Activated T-cell treated with anti-CD3 and anti-CD28 coated beads, Interleukin-2, amount 50 U/mL, for 72 hours (primary cell): ENCODE measurements around the gene ERAP2. TPM values are rescaled to one million over a fixed set of nuclear protein-coding genes. Genes with fewer than 3 reads are reported as not detected.
"Not testable (repeated sequence)": the region's sequence is repeated elsewhere in the genome, so short reads cannot be mapped to it uniquely, and the experiment has no call there.

Experiments
- ATAC-seq, 2 donors: fragments of 150-1000 bp; cut with Tn5 transposase; replicated peaks in 1 of 2; 2 replicates each; pipeline ENCODE4 v1.10.0; 2021; ENCODE audit warnings: moderate library complexity in 2 of 2, mild to moderate bottlenecking in 1 of 2
- DNase-seq, 2 donors: peaks; one replicate each; pipeline ENCODE4 v3.0.0; 2021 to 2022; ENCODE audit warnings: mixed read lengths in 1 of 2
- H3K27ac Mint-ChIP-seq: one replicate; pipeline ENCODE4 v1.8.0; 2022; ENCODE audit warnings: mild to moderate bottlenecking, moderate library complexity, mixed read lengths
- H3K27me3 Mint-ChIP-seq: one replicate; pipeline ENCODE4 v1.8.0; 2022; ENCODE audit warnings: low read depth, mixed read lengths
- H3K36me3 Mint-ChIP-seq, 2 donors: one replicate each; pipeline ENCODE4 v1.8.0; 2022; ENCODE audit warnings: mixed read lengths in 2 of 2, mild to moderate bottlenecking in 1 of 2; ENCODE audit not compliant: insufficient read depth in 2 of 2
- H3K4me1 Mint-ChIP-seq: one replicate; pipeline ENCODE4 v1.8.0; 2022; ENCODE audit warnings: low read depth, mixed read lengths
- H3K4me3 Mint-ChIP-seq, 2 donors: one replicate each; pipeline ENCODE4 v1.8.0; 2022; ENCODE audit warnings: mild to moderate bottlenecking in 2 of 2, mixed read lengths in 2 of 2, moderate library complexity in 2 of 2
- H3K9me3 Mint-ChIP-seq, 2 donors: one replicate each; pipeline ENCODE4 v1.8.0; 2022; ENCODE audit warnings: mixed read lengths in 2 of 2
- total RNA-seq, 2 donors: library from RNA; stranded (reverse); gene quantifications; one replicate each; pipeline ENCODE4 v1.2.3, GENCODE V29; 2022

The ERAP2 gene
- total RNA-seq, 2 donors from 2014 or later: 92.1 to 133 TPM

- H3K27me3 Mint-ChIP-seq: no peaks in the 10 kb centered on the region
Measured at GRCh38 chr5:96870094-96871026, 5.9 kb upstream of the ERAP2 start.

GRCh38 chr5:96871027-96871399, 5.3 kb upstream of the ERAP2 start:
- DNase-seq (no peak), ATAC-seq (no peak)
- Mint-ChIP-seq H3K36me3 (peaks cover 0 to 5% of the 10 kb centered on the region in 2 donors), H3K9me3 (no peaks in the 10 kb centered on the region), H3K4me3 (peak overlapping the region; percentile 69 to 75), H3K27me3 (no peaks in the 10 kb centered on the region), H3K4me1 (peaks cover 70% of the 10 kb centered on the region), H3K27ac (peak overlapping the region; percentile 91)

More at GRCh38 chr5:96870094-96871026, 5.9 kb upstream of the ERAP2 start:
- Mint-ChIP-seq H3K4me1 (peaks cover 68% of the 10 kb centered on the region), H3K4me3 (peak overlapping the region; percentile 69 to 75), H3K36me3 (peaks cover 0 to 2% of the 10 kb centered on the region in 2 donors), H3K9me3 (no peaks in the 10 kb centered on the region), H3K27ac (peak overlapping the region; percentile 91)
- DNase-seq: peak; percentile 51 to 62
- ATAC-seq: peak; percentile 76 to 80

GRCh38 chr5:96871686-96872085, 4.6 kb upstream of the ERAP2 start:
- peaks cover 72% of the 10 kb centered on the region for H3K4me1 Mint-ChIP-seq
- no peaks in the 10 kb centered on the region for H3K9me3 Mint-ChIP-seq
- ATAC-seq (no peak), DNase-seq (no peak)
- H3K27me3 Mint-ChIP-seq: no peaks in the 10 kb centered on the region
- H3K36me3 Mint-ChIP-seq: peaks cover 0 to 5% of the 10 kb centered on the region in 2 donors
- H3K4me3 Mint-ChIP-seq: peak overlapping the region; percentile 69 to 75
- peak overlapping the region; percentile 91 for H3K27ac Mint-ChIP-seq

- H3K9me3 Mint-ChIP-seq: no peaks in the 10 kb centered on the region
- peaks cover 0 to 5% of the 10 kb centered on the region in 2 donors for H3K36me3 Mint-ChIP-seq
- no peak for ATAC-seq
- no peak for DNase-seq
- H3K4me1 Mint-ChIP-seq: peaks cover 78% of the 10 kb centered on the region
- no peaks in the 10 kb centered on the region for H3K27me3 Mint-ChIP-seq
- peak overlapping the region; percentile 3 to 33 for H3K4me3 Mint-ChIP-seq
- peak overlapping the region; percentile 89 for H3K27ac Mint-ChIP-seq
Measured at GRCh38 chr5:96873449-96873848, 2.9 kb upstream of the ERAP2 start.

GRCh38 chr5:96874631-96875030, 1.7 kb upstream of the ERAP2 start:
- H3K4me1 Mint-ChIP-seq: peaks cover 71% of the 10 kb centered on the region
- H3K27me3 Mint-ChIP-seq: no peaks in the 10 kb centered on the region
- H3K4me3 Mint-ChIP-seq: peak overlapping the region; percentile 43 to 87
- H3K27ac Mint-ChIP-seq: peak overlapping the region; percentile 94
- no peak for DNase-seq
- H3K9me3 Mint-ChIP-seq: no peaks in the 10 kb centered on the region
- ATAC-seq: no peak
- peaks cover under 1 to 5% of the 10 kb centered on the region in 2 donors for H3K36me3 Mint-ChIP-seq

GRCh38 chr5:96875791-96876291, 459 bp upstream of the ERAP2 start:
- no peaks in the 10 kb centered on the region for H3K27me3 Mint-ChIP-seq
- H3K4me1 Mint-ChIP-seq: peaks cover 71% of the 10 kb centered on the region
- peak overlapping the region; percentile 94 for H3K27ac Mint-ChIP-seq
- H3K4me3 Mint-ChIP-seq: peak overlapping the region; percentile 86 to 87
- DNase-seq: peak; percentile 21 to 47
- peak; percentile 67 to 78 for ATAC-seq
- H3K9me3 Mint-ChIP-seq: no peaks in the 10 kb centered on the region
- H3K36me3 Mint-ChIP-seq: peaks cover 12 to 13% of the 10 kb centered on the region in 2 donors

GRCh38 chr5:96876977-96877469, 723 bp downstream of the ERAP2 start:
- ATAC-seq (peak in 1 of 2 donors; percentile 29), DNase-seq (peak; percentile 14 to 24)
- not testable (repeated sequence) for H3K27me3 Mint-ChIP-seq, H3K9me3 Mint-ChIP-seq
- peak overlapping the region; percentile 86 to 87 for H3K4me3 Mint-ChIP-seq
- H3K36me3 Mint-ChIP-seq: peaks cover 16% of the 10 kb centered on the region in 2 donors
- peak overlapping the region; percentile 84 for H3K27ac Mint-ChIP-seq
- H3K4me1 Mint-ChIP-seq: peaks cover 71% of the 10 kb centered on the region

- Mint-ChIP-seq H3K4me3 (peak overlapping the region; percentile 63 to 74), H3K27me3 (no peaks in the 10 kb centered on the region), H3K27ac (peak overlapping the region; percentile 64), H3K36me3 (peaks cover 20 to 31% of the 10 kb centered on the region in 2 donors), H3K9me3 (no peaks in the 10 kb centered on the region), H3K4me1 (peaks cover 75% of the 10 kb centered on the region)
- ATAC-seq (no peak), DNase-seq (no peak)
Measured at GRCh38 chr5:96879665-96880064, 3.4 kb downstream of the ERAP2 start.

- DNase-seq: no peak
- Mint-ChIP-seq H3K36me3 (peaks cover 22 to 40% of the 10 kb centered on the region in 2 donors), H3K4me3 (peak overlapping the region; percentile 63 to 74), H3K27me3 (no peaks in the 10 kb centered on the region), H3K27ac (peak overlapping the region; percentile 64), H3K9me3 (no peaks in the 10 kb centered on the region), H3K4me1 (peaks cover 75% of the 10 kb centered on the region)
- no peak for ATAC-seq
Measured at GRCh38 chr5:96880444-96881164, 4.3 kb downstream of the ERAP2 start.

GRCh38 chr5:96881511-96882115, 5.3 kb downstream of the ERAP2 start:
- H3K36me3 Mint-ChIP-seq: peaks cover 19 to 44% of the 10 kb centered on the region in 2 donors
- H3K27ac Mint-ChIP-seq: peak overlapping the region; percentile 78
- no peaks in the 10 kb centered on the region for H3K9me3 Mint-ChIP-seq
- H3K4me1 Mint-ChIP-seq: peaks cover 76% of the 10 kb centered on the region
- H3K4me3 Mint-ChIP-seq: peak overlapping the region; percentile 63 to 74
- DNase-seq: no peak
- H3K27me3 Mint-ChIP-seq: no peaks in the 10 kb centered on the region
- peak; percentile 59 to 69 for ATAC-seq

- Mint-ChIP-seq H3K4me3 (peak overlapping the region; percentile 9 to 76), H3K36me3 (peaks cover 19 to 50% of the 10 kb centered on the region in 2 donors), H3K4me1 (peaks cover 70% of the 10 kb centered on the region), H3K27ac (peak overlapping the region; percentile 93), H3K27me3 (no peaks in the 10 kb centered on the region), H3K9me3 (no peaks in the 10 kb centered on the region)
- DNase-seq: no peak
- no peak for ATAC-seq
Measured at GRCh38 chr5:96883871-96884270, 7.6 kb downstream of the ERAP2 start.

- H3K27me3 Mint-ChIP-seq: no peaks in the 10 kb centered on the region
- peak overlapping the region; percentile 62 to 75 for H3K4me3 Mint-ChIP-seq
Measured at GRCh38 chr5:96884995-96885394, 8.7 kb downstream of the ERAP2 start.

More at GRCh38 chr5:96884995-96885394, 8.7 kb downstream of the ERAP2 start:
- DNase-seq: no peak
- Mint-ChIP-seq H3K27ac (peak overlapping the region; percentile 94), H3K36me3 (peaks cover 21 to 48% of the 10 kb centered on the region in 2 donors), H3K4me1 (peaks cover 66% of the 10 kb centered on the region), H3K9me3 (no peaks in the 10 kb centered on the region)
- ATAC-seq: no peak
